Erythroblast (primary cell): ENCODE results near the gene ATF3.

Experiments
- GATA1 ChIP-seq: IDR thresholded peaks from 2 replicates; pipeline ENCODE4 v1.6.1; 2011; ENCODE audit warnings: low read depth, mild to moderate bottlenecking, control low read depth, low read length, moderate library complexity
- POLR2A ChIP-seq: IDR thresholded peaks from 2 replicates; pipeline ENCODE4 v1.6.1; 2011; ENCODE audit warnings: mild to moderate bottlenecking, low read length

- TF ChIP-seq POLR2A (no peak), GATA1 (no peak)
These were observed 11.7 kb downstream of the ATF3 start for GRCh38 chr1:212620293-212620692.
